Dermis microvascular lymphatic vessel endothelial cell (primary cell): ENCODE measurements around the gene CAVIN4. TPM values are rescaled to one million over a fixed set of nuclear protein-coding genes. Genes with fewer than 3 reads are reported as not detected.
A peak's percentile ranks its signal among the peaks of the same experiment; 100 is the strongest.

Experiments
- DNase-seq, 2 donors: peaks; one replicate each; pipeline versions ENCODE4 v3.0.0 to v3.0.0-alpha.2; 2010; ENCODE audit warnings: low read depth in 2 of 2
- total RNA-seq: library from RNA; depleted of rRNA; stranded (reverse); fragments of >200 nt; gene quantifications from 2 replicates; pipeline ENCODE4 v1.2.1, GENCODE V29; 2014

CAVIN4 gene
- total RNA-seq, 1 donor from 2014 or later, result 1.2 TPM

GRCh38 chr9:100590481-100590880, 12.6 kb downstream of the CAVIN4 start:
- peak in 1 of 2 donors; percentile 51 for DNase-seq

- DNase-seq, result no peak
Observed at GRCh38 chr9:100591139-100591538, 13.3 kb downstream of the CAVIN4 start.

DNA sequence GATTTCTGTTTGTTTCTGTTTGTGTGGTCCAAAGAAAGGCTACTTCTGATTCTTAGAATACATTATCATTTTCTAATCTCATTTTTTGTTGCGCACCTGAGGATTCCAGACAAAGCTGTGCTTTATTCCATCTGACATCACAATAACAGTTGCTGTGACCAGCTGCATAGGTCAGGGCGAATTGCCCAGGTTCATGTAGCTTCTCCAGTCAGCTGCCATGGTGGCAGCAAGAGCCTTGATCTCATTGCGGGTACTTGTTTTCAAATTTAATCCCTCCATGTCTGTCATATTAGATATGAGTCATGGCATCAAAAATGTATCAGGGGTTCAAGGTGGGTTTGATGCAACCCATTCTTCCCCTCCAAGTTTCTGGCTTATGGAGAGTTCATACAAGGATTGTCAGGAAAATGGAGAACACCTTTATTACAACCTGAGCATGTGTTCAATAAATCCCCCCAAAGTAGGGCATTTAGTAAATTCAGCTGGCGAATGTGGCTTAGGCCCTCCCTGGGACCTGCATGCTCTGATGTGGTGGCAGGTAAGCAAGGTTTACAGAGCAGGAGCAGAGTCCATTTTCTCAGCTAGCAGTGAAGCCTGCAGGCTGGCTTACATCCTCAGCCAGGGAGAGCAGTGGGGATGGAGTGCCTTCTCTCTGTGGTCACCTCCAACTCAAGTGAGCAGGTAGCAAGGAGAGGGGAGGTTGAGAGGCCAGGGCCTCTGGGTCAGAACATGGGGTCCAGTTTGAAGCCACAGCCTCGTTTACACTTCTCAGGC, 13.9 kb downstream of the CAVIN4 start:
- DNase-seq, result no peak

- DNase-seq, result peak; percentile 61 to 79
Observed at GRCh38 chr9:100595391-100596199, 17.7 kb downstream of the CAVIN4 start.

GRCh38 chr9:100597236-100597635, 19.4 kb downstream of the CAVIN4 start:
- DNase-seq, result no peak

DNA sequence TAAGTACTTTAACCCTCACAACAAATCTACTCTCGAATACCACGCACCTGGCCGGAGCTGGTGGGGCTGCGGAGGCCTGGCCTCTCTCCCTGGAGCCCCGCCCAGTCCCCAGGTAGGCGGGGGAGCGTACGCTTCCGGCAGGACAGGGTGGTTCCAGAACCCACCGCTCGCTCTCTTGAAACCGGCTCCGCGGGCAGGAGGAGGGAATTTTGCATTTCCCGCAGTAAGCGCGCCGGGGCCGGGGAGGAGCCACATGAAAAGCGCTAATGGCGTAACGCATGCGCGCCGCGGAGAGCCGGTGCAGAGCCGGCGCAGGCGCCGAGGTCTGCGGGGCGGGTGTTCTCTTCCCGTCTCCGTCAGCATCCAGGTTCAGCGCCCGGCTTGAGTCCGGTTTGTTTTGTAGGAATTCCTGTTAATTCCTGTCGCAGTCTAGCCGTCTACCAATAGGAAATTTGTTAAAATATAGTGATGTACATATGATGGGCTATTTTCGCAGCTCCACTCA, 20.8 kb downstream of the CAVIN4 start:
- DNase-seq, result peak; percentile 50 to 78

DNA sequence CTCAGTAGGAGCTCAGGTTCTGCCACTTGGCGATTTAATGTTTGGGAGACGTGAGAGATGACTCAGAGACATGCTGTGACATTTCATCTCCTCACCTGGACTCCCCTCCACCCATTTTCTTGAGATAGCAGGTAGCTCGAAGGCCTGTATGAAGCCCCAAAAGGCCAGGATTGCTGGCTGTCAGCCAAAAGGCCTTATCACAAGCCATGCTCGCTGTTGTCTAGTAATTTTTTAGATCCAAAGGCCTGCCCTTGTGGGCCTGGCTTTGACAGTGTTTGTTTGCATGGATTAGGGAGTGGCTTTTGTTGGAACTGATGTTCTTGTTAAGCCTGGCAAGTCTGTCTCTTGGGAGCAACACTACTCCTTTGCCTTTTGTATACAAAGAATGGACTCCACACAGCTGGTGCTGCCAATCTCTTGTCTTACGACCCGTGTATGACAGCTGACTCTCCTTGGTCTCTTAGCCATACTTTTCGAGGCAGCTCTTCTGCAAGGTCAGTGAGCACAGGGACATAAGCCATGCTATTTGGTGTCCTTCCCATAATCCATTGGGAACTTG, 22.7 kb downstream of the CAVIN4 start:
- no peak for DNase-seq

DNA sequence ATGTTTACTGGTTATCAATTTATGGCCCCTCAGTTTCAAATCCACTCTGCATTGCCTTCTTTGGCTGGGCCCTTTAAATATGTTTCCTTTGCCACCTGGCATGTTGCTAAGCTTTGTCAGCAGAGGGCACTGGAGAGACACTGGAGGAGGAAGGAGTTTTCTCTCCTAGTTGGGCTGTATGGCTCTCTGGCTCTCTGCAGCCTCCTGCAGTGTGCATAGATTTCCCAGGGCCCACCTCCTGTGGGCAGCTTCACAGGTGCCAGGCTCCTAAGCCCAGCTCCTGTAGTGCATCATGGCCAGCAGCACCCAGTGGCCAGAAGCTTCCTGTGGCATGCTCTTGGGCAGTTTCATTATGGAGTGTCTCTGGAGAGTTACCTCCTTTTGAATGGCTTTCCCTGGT, 23.3 kb downstream of the CAVIN4 start:
- DNase-seq, result peak in 1 of 2 donors; percentile 61

DNA sequence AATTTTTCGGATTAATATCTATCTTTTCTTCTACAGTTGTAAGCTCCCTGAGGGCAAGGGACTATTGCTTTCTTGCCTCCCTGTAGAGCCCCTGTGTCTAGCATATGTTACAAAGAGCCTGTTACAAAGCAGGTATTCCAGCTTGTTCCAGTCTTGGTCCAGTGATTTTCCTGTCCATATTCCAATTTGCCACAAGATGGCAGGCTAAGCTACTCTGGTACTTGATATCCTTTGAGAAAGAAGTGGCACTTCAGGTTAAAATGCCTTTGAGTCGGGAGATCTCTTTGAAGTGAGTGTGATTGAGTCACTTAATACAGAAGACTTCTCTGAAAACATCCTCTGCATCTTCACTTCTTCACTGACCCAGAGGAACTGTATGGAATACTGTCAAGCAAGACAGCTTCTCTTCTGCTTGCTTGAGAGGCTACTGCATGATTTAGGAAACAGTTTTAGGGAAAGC, 24.5 kb downstream of the CAVIN4 start:
- DNase-seq, result peak in 1 of 2 donors; percentile 65

- no peak for DNase-seq
Observed at GRCh38 chr9:100605405-100605804, 27.5 kb downstream of the CAVIN4 start.

DNA sequence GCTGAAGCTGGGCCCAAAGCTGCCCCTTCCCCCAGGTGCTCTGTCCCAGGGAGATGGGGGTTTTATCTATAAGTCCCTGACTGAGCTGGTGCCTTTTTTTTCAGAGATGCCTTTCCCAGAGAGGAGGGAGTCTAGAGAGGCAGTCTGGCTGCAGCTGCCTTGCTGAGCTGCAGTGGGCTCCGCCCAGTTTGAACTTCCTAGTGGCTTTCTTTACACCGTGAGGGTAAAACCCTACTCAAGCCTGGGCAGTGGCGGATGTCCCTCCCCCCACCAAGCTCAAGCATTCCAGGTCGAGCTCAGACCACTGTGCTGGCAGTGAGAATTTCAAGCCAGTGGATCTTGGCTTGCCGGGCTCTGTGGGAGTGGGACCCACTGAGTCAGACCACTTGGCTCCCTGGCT, 41.3 kb downstream of the CAVIN4 start:
- no peak for DNase-seq

GRCh38 chr9:100619665-100620064, 41.8 kb downstream of the CAVIN4 start:
- no peak for DNase-seq

DNA sequence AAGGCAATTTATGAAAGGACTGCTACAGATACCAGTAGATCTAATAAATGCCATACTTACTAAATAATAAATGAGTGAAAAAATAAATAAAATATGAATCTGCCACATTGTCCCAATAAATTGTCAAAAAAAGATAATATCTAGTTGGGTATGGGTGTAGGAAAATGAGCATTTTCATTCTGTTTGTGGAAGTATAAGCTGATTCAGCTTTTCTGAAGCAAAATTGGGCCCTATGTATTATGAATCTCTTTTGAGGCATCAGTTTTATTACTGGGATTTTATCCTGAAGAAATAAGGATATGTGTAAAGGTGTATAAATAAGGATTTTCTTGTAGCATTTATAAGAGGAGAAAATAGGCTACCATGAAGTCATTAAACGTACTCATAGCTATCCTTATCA, 46.1 kb downstream of the CAVIN4 start:
- no peak for DNase-seq

DNA sequence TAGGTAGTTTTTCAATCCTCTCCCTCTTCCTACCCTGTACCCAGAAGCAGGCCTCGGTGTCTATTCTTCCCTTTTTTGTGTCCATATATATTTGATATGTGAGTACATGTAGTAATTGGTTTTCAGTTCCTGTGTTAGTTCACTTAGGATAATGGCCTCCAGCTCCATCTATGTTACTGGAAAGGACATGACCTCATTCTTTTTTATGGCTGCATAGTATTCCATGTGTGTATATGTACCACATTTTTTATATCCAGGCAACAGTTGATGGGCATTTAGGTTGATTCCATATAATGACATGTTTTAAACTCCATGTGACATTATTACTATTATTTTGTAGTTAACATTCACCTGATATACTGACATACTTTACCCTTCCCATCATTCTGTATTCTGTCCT, 49.1 kb downstream of the CAVIN4 start:
- no peak for DNase-seq

GRCh38 chr9:100637787-100638186, 59.9 kb downstream of the CAVIN4 start:
- DNase-seq, result no peak

Other genes starting within 250 kb of the CAVIN4 start
- 22.3 and 28.1 TPM in 2 replicates for gene TEX10, start 225.1 kb upstream of the CAVIN4 start, total RNA-seq
- gene MSANTD3, start 150.9 kb upstream of the CAVIN4 start, total RNA-seq, result 43.9 and 51.5 TPM in 2 replicates
- 7.1 and 12.9 TPM in 2 replicates for gene TMEFF1, start 104.9 kb upstream of the CAVIN4 start, total RNA-seq